Smooth muscle cell (in vitro differentiated cells): ENCODE measurements around the gene ARHGEF28. TPM values are rescaled to one million over a fixed set of nuclear protein-coding genes. Genes with fewer than 3 reads are reported as not detected.

Experiments
- DNase-seq: peaks from one replicate; lab custom pipeline; 2025; ENCODE audit not compliant: unreplicated experiment; lab: John Stamatoyannopoulos, UW
- H2AFZ ChIP-seq: fragments of 200-600 bp; sonication (generic); 2 replicates; pipeline ENCODE4 v1.6.0; 2016; ENCODE audit warnings: antibody characterized with exemption, low read depth, mild to moderate bottlenecking
- H3F3A ChIP-seq: fragments of 200-600 bp; sonication (generic); 2 replicates; pipeline ENCODE4 v1.6.0; 2017; ENCODE audit warnings: antibody characterized with exemption, low read depth
- H3K27ac ChIP-seq: fragments of 200-600 bp; sonication (generic); 2 replicates; pipeline ENCODE4 v1.5.1; 2016; ENCODE audit warnings: low read depth, mild to moderate bottlenecking
- H3K27me3 ChIP-seq: fragments of 200-600 bp; sonication (generic); 2 replicates; pipeline ENCODE4 v1.6.1; 2016; ENCODE audit warnings: low read depth, mild to moderate bottlenecking
- H3K36me3 ChIP-seq: fragments of 200-600 bp; sonication (generic); 2 replicates; pipeline ENCODE4 v1.5.1; 2016; ENCODE audit warnings: low read depth
- H3K4me1 ChIP-seq: fragments of 200-600 bp; sonication (generic); 2 replicates; pipeline ENCODE4 v1.5.1; 2016; ENCODE audit warnings: low read depth
- H3K4me2 ChIP-seq: fragments of 200-600 bp; sonication (generic); 2 replicates; pipeline ENCODE4 v1.6.0; 2016; ENCODE audit warnings: mild to moderate bottlenecking
- H3K4me3 ChIP-seq: fragments of 200-600 bp; sonication (generic); 2 replicates; pipeline ENCODE4 v1.5.1; 2016; ENCODE audit warnings: mild to moderate bottlenecking
- H3K79me2 ChIP-seq: fragments of 200-600 bp; sonication (generic); 2 replicates; pipeline ENCODE4 v1.6.0; 2016; ENCODE audit warnings: low read depth, mild to moderate bottlenecking
- H3K9ac ChIP-seq: fragments of 200-600 bp; sonication (generic); 2 replicates; pipeline ENCODE4 v1.6.0; 2016; ENCODE audit warnings: low read depth
- H3K9me3 ChIP-seq: fragments of 200-600 bp; sonication (generic); replicated peaks from 2 replicates; pipeline ENCODE4 v1.5.1; 2016; ENCODE audit warnings: low read depth
- H4K20me1 ChIP-seq: fragments of 200-600 bp; sonication (generic); 2 replicates; pipeline ENCODE4 v1.6.0; 2016; ENCODE audit warnings: low read depth
- WGBS: methylation state at CpG from one replicate; pipeline ENCODE4 v1.1.7; 2016; ENCODE audit warnings: low lambda C conversion rate; 5-methylcytosine and 5-hydroxymethylcytosine counted together
- polyA plus RNA-seq: library from polyadenylated mRNA; unstranded; fragments of >200 nt; fragmentation: Nextera tagmentation; extraction: Ambion mirVana; gene quantifications from 2 replicates; pipeline ENCODE4 v1.2.1, GENCODE V29; 2016
- total RNA-seq: library from RNA; depleted of rRNA; stranded (reverse); fragments of >200 nt; gene quantifications from 2 replicates; pipeline ENCODE4 v1.2.3, GENCODE V29; 2014
- TF ChIP-seq, protein P1 (sequence below): fragments of 200-600 bp; sonication (generic); IDR thresholded peaks from 2 replicates; pipeline ENCODE4 v1.5.1; 2017; ENCODE audit warnings: borderline replicate concordance, mild to moderate bottlenecking, antibody characterized with exemption; ENCODE audit not compliant: insufficient read depth, poor library complexity, severe bottlenecking

Gene ARHGEF28
- total and polyA plus RNA-seq, 2 experiments from 2014 or later, result 0.19 to 0.90 TPM

DNA sequence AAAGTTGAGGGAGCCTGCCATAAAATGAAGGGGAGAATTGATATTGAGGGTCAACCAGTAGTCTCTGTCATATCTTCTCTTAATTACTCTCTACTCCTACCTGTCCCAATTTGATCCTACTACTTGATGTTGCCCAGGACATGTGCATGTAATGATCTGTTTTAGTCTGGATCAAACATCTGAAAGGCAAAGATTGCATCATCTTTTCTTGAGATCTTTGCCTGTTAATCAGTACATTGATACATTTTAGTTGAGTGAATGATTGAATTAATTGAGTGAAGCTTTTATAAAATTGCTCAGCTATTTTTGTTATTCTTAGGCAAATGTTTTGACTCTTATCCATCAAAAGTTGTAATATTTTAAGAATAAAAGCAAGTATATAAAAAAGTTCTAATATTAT lies 21.7 kb downstream of the ARHGEF28 start:
- Histone ChIP-seq H3K4me3 (no peak overlapping the region), H3K36me3 (no peaks in the 10 kb centered on the region), H2AFZ (no peak overlapping the region), H3K79me2 (no peaks in the 10 kb centered on the region), H4K20me1 (no peaks in the 10 kb centered on the region), H3K9ac (no peak overlapping the region), H3K27me3 (peaks cover 79% of the 10 kb centered on the region), H3F3A (no peaks in the 10 kb centered on the region), H3K4me1 (no peaks in the 10 kb centered on the region), H3K27ac (no peak overlapping the region), H3K4me2 (no peak overlapping the region), H3K9me3 (no peaks in the 10 kb centered on the region)
- TF ChIP-seq, protein P1, sequence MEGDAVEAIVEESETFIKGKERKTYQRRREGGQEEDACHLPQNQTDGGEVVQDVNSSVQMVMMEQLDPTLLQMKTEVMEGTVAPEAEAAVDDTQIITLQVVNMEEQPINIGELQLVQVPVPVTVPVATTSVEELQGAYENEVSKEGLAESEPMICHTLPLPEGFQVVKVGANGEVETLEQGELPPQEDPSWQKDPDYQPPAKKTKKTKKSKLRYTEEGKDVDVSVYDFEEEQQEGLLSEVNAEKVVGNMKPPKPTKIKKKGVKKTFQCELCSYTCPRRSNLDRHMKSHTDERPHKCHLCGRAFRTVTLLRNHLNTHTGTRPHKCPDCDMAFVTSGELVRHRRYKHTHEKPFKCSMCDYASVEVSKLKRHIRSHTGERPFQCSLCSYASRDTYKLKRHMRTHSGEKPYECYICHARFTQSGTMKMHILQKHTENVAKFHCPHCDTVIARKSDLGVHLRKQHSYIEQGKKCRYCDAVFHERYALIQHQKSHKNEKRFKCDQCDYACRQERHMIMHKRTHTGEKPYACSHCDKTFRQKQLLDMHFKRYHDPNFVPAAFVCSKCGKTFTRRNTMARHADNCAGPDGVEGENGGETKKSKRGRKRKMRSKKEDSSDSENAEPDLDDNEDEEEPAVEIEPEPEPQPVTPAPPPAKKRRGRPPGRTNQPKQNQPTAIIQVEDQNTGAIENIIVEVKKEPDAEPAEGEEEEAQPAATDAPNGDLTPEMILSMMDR, result no peak
- DNase-seq, result no peak

DNA sequence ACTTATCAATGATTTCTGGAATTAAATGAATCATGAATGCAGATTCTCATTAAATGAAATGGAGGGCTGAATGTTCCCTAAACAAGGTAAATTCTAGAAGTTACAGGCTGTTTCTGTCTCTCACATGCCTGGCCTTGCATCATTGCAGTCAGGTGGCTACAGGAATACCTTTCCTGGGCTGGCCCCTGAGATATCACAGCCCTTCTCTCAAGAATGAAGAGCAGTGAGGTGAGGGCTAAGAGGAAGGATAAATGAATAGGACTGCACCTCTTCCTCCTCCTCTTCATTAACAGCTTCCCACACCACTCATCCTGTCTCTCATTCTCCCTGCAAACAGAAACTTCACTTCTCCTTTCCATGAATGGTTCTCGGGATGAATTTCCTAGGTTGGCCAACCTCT lies 22.5 kb downstream of the ARHGEF28 start:
- Histone ChIP-seq H3K4me3 (no peak overlapping the region), H3K4me1 (no peaks in the 10 kb centered on the region), H3K27ac (no peak overlapping the region), H4K20me1 (no peaks in the 10 kb centered on the region), H3K9me3 (no peaks in the 10 kb centered on the region), H3K79me2 (no peaks in the 10 kb centered on the region), H3K4me2 (no peak overlapping the region), H2AFZ (no peak overlapping the region), H3F3A (no peaks in the 10 kb centered on the region), H3K27me3 (peaks cover 72% of the 10 kb centered on the region), H3K9ac (no peak overlapping the region), H3K36me3 (no peaks in the 10 kb centered on the region)
- WGBS, result 90% methylated on average over 1 of the region's 1 CpG
- DNase-seq, result no peak
- TF ChIP-seq, protein P1, result no peak

DNA sequence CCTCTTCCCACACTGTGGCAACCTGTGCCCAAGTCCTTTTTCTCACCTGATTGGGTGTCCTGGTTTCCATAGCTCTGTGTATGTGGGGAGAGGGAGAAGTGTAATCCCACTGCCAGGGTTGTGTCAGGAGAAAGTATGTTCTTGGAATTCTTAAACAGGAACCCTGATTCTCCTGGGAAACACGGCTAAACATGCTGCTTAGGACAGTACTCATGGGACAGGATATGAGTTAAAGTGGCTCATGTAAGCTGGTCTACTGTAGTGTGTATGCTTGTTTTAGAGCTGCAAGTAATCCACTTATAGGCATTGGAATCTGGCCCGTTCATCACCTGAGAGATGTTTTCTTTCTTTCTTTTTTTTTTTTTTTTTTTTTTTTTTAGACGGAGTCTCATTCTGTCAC lies 23.9 kb downstream of the ARHGEF28 start:
- Histone ChIP-seq H3K79me2 (no peaks in the 10 kb centered on the region), H4K20me1 (no peaks in the 10 kb centered on the region), H3K9ac (no peak overlapping the region), H3K36me3 (no peaks in the 10 kb centered on the region), H3F3A (no peaks in the 10 kb centered on the region), H2AFZ (no peak overlapping the region), H3K4me2 (no peak overlapping the region), H3K27me3 (peaks cover 61% of the 10 kb centered on the region), H3K27ac (no peak overlapping the region), H3K4me3 (no peak overlapping the region), H3K9me3 (no peaks in the 10 kb centered on the region), H3K4me1 (no peaks in the 10 kb centered on the region)
- WGBS, result 96% methylated on average over 3 of the region's 3 CpGs
- TF ChIP-seq, protein P1, result no peak
- no peak for DNase-seq

DNA sequence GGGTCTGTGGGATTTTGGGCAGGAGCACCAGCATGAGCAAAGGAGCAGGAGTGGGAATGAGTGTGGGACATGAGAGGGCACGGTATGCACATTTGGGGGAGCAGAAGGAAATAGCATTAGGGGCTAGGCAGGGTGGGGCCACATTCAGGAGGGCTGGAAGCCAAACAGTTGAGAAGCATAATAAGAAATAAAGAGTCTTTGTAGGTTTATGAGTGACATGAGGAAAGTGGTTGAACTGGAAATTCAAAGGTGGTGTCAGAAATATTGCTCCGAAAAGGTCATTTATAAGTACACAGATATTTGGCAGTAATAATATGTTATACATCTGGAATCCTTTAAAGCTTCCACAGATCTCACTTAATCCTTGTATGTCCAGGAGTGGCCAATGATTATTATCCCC lies 26.4 kb downstream of the ARHGEF28 start:
- Histone ChIP-seq H3K27ac (no peak overlapping the region), H4K20me1 (no peaks in the 10 kb centered on the region), H3K4me2 (no peak overlapping the region), H3F3A (no peaks in the 10 kb centered on the region), H3K9ac (no peak overlapping the region), H3K36me3 (no peaks in the 10 kb centered on the region), H3K79me2 (no peaks in the 10 kb centered on the region), H3K27me3 (peaks cover 45% of the 10 kb centered on the region), H3K9me3 (no peaks in the 10 kb centered on the region), H3K4me1 (no peaks in the 10 kb centered on the region), H3K4me3 (no peak overlapping the region), H2AFZ (no peak overlapping the region)
- WGBS, result 76% methylated on average over 2 of the region's 2 CpGs
- no peak for DNase-seq
- TF ChIP-seq, protein P1, result no peak
